ENCODE data around the gene TP53RK.
"Not testable (repeated sequence)": the region's sequence is repeated elsewhere in the genome, so short reads cannot be mapped to it uniquely, and the experiment has no call there.

The TP53RK gene

DNA sequence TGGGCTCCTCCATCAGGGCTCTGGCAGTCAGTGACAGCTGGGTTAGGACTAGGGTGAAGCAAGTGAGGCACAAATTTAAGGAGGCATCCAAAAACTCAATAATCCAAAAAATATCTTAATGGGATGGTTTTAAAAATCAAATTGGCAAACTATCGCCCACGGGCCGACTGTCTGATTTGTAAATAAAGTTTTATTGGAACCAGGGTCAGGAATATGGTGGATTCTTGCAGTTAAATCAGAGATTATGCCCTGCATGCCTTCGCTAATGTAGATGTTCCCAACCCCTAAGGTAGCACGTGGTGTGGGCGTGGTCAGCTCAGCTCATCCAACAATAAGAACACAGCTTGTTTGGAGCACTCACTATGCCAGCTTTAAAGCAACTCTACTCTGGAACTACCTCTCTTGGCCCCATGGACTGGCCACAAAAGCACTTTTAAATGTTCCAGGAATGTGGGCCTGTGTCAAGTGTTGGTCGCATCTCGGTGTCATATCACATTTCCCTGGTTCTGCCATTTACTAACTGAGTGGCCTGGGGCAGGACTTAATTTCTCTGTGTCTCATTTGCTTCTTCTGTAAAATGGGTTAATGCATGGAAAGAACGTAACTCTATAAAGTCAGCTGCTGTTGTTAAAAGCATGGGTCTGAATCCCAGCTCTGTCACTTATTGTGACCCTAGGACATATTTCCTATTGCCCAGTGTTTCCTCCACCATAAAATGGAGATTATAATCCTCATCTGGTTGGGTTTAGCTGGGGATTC, 7.0 kb downstream of the TP53RK start:
- DNase-seq: no peak

- DNase-seq: no peak
Measured at GRCh38 chr20:46681032-46681854, 8.0 kb downstream of the TP53RK start.

DNA sequence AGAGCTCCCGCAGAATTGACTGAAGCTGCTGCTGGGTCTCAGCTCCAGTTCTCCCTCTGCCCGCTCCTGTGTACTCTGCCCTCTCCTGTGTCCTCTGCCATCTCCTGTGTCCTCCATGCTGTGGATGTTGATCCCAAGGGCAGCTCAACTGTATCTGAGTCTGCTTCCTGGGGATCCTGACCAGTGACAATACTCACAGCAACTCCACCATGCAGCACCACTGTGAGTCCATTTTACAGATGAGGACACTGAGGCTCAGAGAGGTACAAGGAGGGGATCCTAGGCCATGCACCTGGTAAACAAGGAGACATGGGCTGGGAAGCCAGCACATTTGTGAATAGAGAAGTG, 8.6 kb downstream of the TP53RK start:
- DNase-seq: no peak

- no peak for DNase-seq
Measured at GRCh38 chr20:46678516-46678915, 10.7 kb downstream of the TP53RK start.

DNA sequence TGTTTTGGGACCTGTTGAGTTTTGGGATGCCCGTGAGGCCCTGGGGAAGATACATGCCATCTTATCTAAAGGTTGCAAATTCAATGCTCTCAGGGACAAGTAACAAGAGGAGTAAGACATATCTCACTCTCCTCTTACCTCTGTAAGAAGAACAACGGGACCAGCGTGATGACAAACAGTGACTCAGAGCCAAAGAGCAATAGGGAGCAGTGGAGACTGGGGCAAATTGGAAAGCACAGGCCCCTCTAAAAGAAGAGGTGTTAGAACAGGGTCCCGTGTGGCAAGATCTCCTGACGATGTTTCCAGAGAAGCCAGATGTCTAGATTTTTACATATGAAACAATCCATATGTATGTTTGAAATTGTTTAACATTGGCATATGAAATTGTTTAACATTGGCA, 11.6 kb downstream of the TP53RK start:
- DNase-seq: no peak

GRCh38 chr20:46676649-46677316, 12.5 kb downstream of the TP53RK start:
- DNase-seq: not testable (repeated sequence)

DNA sequence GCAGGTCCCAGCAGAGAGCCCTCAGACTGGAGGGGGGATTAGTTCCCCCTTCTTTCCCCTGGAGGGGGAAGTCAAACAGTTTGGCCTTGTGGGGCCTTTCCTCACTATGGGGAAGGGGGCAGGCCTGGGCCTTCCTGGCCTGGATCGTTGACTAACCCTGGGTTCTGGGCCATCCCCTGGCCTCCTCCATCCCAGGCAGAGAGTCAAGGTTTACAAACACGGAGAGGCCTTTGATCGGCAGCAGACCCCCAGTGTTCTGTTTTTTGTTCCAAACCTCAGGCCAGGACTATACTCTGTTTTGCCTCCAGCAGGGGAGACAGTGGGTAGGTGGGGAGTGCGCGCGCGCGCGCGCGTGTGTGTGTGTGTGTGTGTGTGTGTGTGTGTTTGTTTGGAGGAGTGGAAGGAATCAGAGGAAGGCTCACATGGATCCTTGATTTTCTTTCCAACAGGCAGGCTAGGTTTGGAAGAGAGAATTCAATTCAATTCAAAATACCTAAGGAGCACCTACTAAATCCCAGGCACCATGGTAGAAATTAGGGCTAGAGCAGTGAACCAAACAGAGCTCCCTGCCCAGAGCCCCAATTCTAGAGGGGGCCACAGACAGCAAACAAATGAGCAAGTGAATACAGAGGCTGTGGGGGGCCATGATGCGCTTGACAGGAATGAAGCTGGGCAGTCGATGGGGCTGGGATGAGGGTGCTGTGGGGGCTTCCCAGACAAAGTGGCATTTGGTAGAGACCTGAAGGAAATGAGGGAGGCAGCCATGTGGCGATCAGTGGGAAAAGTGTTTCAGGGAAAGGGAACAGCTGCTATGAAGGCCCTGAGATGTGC, 14.8 kb downstream of the TP53RK start:
- no peak for DNase-seq

GRCh38 chr20:46673394-46674252, 15.6 kb downstream of the TP53RK start:
- no peak for DNase-seq

- no peak for DNase-seq
Measured at GRCh38 chr20:46672543-46673148, 16.6 kb downstream of the TP53RK start.

- no peak for DNase-seq
Measured at GRCh38 chr20:46671866-46672542, 17.2 kb downstream of the TP53RK start.

DNA sequence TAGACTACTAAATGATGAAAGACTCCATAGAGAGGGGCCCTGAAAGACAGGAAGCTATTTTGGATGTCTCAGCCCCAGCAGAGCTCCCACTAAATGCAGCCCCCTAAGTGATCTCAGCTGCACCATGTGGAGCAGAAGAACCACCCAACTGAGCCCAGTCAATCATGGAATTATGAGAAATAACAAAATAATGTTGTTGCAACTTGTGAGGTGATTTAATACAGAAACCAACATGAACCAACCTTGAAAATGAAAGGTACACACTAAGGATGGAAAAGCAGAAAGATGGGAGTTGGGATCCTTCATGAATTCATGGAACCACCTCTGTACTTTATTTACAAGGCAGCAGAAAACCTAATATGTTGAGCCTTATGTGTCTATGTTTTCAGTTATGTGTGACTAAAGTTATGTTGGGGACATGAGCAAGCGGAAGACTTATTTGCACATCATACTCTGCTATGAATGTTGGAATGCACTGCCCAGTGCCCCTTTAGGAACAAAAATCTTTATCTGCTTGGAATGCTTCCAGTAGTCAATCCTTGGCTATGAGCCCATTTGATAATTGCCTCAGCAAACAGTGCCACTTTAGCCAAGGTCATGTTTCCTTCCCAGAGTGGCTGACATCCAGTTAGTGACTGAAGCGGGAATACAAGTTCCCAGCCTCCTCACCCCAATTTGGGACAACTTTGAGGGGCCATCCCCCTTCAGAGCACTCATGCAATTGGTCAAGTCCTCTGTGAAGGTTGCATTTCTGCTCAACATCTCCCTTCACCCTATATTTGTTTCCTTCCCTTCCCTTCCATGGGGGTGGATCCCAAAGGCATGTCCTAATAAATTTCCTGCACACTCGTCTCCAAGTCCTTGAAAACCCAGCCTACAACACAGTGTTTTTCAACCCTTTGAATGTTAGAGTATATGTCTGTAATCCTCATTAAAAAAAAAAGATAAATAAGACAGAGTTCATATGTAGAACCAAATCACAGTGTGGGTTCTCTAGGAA, 18.4 kb downstream of the TP53RK start:
- no peak for DNase-seq

GRCh38 chr20:46670228-46670584, 19.0 kb downstream of the TP53RK start:
- no peak for DNase-seq

DNA sequence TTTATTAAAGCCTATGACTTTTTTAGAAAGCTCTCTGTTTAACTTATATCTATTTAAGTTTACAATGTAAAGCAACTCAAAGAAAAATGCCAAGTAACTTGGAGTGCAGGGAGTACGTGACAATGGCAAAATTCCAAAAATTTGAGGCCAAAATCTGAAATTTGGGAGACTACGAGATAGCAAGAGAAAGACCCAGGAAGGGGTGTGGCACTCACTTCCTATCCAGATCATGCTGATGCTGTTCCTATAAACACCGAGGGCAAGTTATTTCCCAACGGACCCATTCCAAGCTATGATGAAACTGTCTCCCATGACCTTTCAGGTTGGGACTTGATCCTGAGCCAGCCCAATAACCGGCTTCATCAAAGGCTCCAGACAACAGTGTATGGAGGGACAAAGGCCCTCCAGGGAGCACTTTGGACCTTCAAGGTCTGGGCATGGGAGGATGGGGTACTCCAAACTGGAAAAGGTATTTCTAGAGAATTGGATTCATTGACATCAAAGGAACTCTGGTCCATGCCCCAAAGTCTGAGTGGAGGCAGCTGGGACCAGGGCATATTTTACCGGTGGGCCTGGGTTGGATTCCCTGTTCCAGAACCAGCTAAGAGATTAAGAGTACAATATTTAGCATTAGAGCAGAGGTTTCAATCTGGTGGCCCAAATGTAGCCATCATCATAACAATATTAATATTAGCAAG, 22.3 kb downstream of the TP53RK start:
- no peak for DNase-seq

DNA sequence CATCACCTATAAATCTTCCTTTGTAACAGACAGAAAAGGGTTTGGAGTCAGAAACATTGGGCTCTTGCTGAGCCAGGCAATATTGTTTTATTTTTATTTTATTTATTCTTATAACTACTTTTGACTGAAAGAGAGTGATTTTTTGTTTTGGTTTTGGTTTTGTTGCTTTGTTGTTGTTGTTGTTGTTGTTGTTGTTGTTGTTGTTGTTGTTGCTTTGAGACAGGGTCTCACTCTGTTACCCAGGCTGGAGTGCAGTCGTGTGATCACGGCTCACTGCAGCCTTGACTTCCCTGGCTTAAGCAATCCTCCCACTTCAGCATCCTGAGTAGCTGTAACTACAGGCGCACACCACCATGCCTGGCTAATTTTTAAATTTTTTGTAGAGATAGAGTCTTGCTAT, 22.9 kb downstream of the TP53RK start:
- DNase-seq: no peak

DNA sequence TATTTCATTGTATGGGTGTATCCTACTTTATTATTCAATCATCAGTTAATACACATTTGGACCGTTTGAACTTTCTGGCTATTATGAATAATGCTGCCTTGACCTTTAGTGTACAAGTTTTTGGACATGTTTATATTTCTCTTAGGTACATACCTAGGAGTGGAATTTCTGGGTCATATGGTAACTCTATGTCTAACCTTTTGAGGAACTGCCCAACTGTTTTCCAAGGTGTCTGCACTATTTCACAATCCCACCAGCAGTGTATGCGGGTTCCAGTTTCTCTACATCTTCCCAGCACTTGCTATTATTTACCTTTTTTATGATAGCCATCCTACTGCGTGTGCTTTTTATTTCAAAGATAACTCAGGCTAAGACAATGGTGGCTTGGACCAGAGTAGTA, 23.6 kb downstream of the TP53RK start:
- DNase-seq: no peak

- DNase-seq: no peak
Measured at GRCh38 chr20:46663531-46663930, 25.7 kb downstream of the TP53RK start.

- DNase-seq: no peak
Measured at GRCh38 chr20:46661659-46662058, 27.6 kb downstream of the TP53RK start.

- no peak for DNase-seq
Measured at GRCh38 chr20:46660487-46660886, 28.8 kb downstream of the TP53RK start.

GRCh38 chr20:46657618-46658017, 31.6 kb downstream of the TP53RK start:
- DNase-seq: no peak

All from cortex of kidney (tissue), 1 donor.